A549 (cell line): ENCODE results near the gene ALS2. TPM values are rescaled to one million over a fixed set of nuclear protein-coding genes. Genes with fewer than 3 reads are reported as not detected.

Source experiments
- ATAC-seq, 2 experiments: fragments of 200-7000 bp in 1 of 2; fragments of >200 bp in 1 of 2; cut with Nextera tagmentation in 1 of 2; cut with Tn5 transposase in 1 of 2; 3 replicates each; pipeline versions ENCODE4 v1.8.0 to v1.9.1; 2018 to 2020; ENCODE audit warnings: mild to moderate bottlenecking in 1 of 2, moderate library complexity in 1 of 2
- CTCF ChIA-PET: fragments of 300-600 bp; sonication (Branson Sonifier 250); formaldehyde crosslinking; extraction: SDS; loops from one replicate; lab custom pipeline; 2021; ENCODE audit warnings: antibody characterized with exemption, inconsistent platforms; lab: Yijun Ruan, JAX
- POLR2A ChIA-PET: fragments of 350-600 bp; formaldehyde crosslinking; extraction: SDS; loops from one replicate; lab custom pipeline; 2021; ENCODE audit warnings: antibody characterized with exemption, inconsistent platforms; lab: Yijun Ruan, JAX
- DNase-seq, 2 experiments: peaks; one replicate each; pipeline versions ENCODE4 v3.0.0 to v3.0.0-alpha.2; 2011 to 2016; ENCODE audit warnings: low read depth in 1 of 2, low spot score in 1 of 2
- FAIRE-seq: peaks from 2 replicates; lab custom pipeline; 2011; peaks lifted over from hg19 to GRCh38; lab: Jason Lieb, UNC
- H3K27ac ChIP-seq, 2 experiments: fragments of >200 bp; sonication (Bioruptor Twin); formaldehyde crosslinking; 3 replicates each; pipeline ENCODE4 v1.5.1; 2016 to 2017
- H3K4me1 ChIP-seq: fragments of >200 bp; sonication (Bioruptor Twin); formaldehyde crosslinking; 3 replicates; pipeline ENCODE4 v1.6.1; 2016
- H3K4me2 ChIP-seq: fragments of >200 bp; sonication (Bioruptor Twin); formaldehyde crosslinking; 3 replicates; pipeline ENCODE4 v1.6.1; 2016
- H3K4me3 ChIP-seq: fragments of >200 bp; sonication (Bioruptor Twin); formaldehyde crosslinking; 3 replicates; pipeline ENCODE4 v1.5.1; 2016
- H3K9me3 ChIP-seq: fragments of >200 bp; sonication (Bioruptor Twin); formaldehyde crosslinking; 3 replicates; pipeline ENCODE4 v1.6.1; 2016
- CEBPB ChIP-seq, 2 experiments: fragments of >200 bp in 1 of 2; sonication (Bioruptor Twin) in 1 of 2; formaldehyde crosslinking in 1 of 2; IDR thresholded peaks; 2 replicates each; pipeline ENCODE4 v1.6.1; 2012 to 2016
- EHMT2 ChIP-seq: fragments of 200-600 bp; sonication (generic); IDR thresholded peaks from 2 replicates; pipeline ENCODE4 v1.6.1; 2016; ENCODE audit warnings: antibody characterized with exemption, low read depth, mild to moderate bottlenecking, moderate library complexity
- FOSL2 ChIP-seq, 2 experiments: fragments of 450-650 bp in 1 of 2; fragments of >200 bp in 1 of 2; sonication (Bioruptor Twin) in 1 of 2; formaldehyde crosslinking; IDR thresholded peaks; 2 replicates each; pipeline versions ENCODE4 v1.5.0 to v1.6.1; 2016 to 2020; ENCODE audit warnings: mild to moderate bottlenecking in 1 of 2, moderate library complexity in 1 of 2
- FOXS1 ChIP-seq: fragments of 250-450 bp; sonication (Bioruptor Pico); IDR thresholded peaks from 2 replicates; pipeline ENCODE4 v1.5.0; 2020; ENCODE audit warnings: mild to moderate bottlenecking, moderate library complexity
- HEYL ChIP-seq: fragments of 250-450 bp; sonication (Bioruptor Pico); IDR thresholded peaks from 2 replicates; pipeline ENCODE4 v1.8.0; 2021; ENCODE audit warnings: mild to moderate bottlenecking, moderate library complexity
- HMGXB4 ChIP-seq: fragments of 250-450 bp; sonication (Bioruptor Pico); IDR thresholded peaks from 2 replicates; pipeline ENCODE4 v1.5.0; 2021; ENCODE audit warnings: mild to moderate bottlenecking, moderate library complexity, borderline replicate concordance
- HOXB13 ChIP-seq: fragments of 250-450 bp; sonication (Bioruptor Pico); IDR thresholded peaks from 2 replicates; pipeline ENCODE4 v1.5.0; 2020; ENCODE audit warnings: low read depth, mild to moderate bottlenecking, moderate library complexity
- MAFK ChIP-seq: fragments of 450-650 bp; IDR thresholded peaks from 2 replicates; pipeline ENCODE4 v1.6.1; 2014; ENCODE audit not compliant: partially characterized antibody
- MAX ChIP-seq: IDR thresholded peaks from 2 replicates; pipeline ENCODE4 v1.6.1; 2012
- MAZ ChIP-seq: fragments of 150-350 bp; IDR thresholded peaks from 2 replicates; pipeline ENCODE4 v1.6.1; 2014; ENCODE audit warnings: antibody characterized with exemption, low read depth, low read length, borderline replicate concordance
- NR3C1 ChIP-seq: fragments of >200 bp; sonication (Bioruptor Twin); formaldehyde crosslinking; IDR thresholded peaks from 3 replicates; pipeline ENCODE4 v1.6.1; 2017
- POLR2A ChIP-seq: IDR thresholded peaks from 2 replicates; pipeline ENCODE4 v1.6.1; 2012; ENCODE audit warnings: mild to moderate bottlenecking, low read length
- POLR2AphosphoS2 ChIP-seq: conservative IDR thresholded peaks from 2 replicates; pipeline ENCODE4 v1.6.1; 2012; ENCODE audit warnings: low read length, improper control_type of control experiment, inconsistent platforms
- RNF2 ChIP-seq: fragments of 200-600 bp; sonication (generic); IDR thresholded peaks from 2 replicates; pipeline ENCODE4 v1.6.1; 2016; ENCODE audit warnings: low read depth, mild to moderate bottlenecking, antibody characterized with exemption, moderate library complexity, borderline replicate concordance
- TP53 ChIP-seq: fragments of 250-450 bp; sonication (Bioruptor Pico); IDR thresholded peaks from 2 replicates; pipeline ENCODE4 v1.5.0; 2021; ENCODE audit warnings: mild to moderate bottlenecking, moderate library complexity
- ZC3H11A ChIP-seq: fragments of 450-650 bp; IDR thresholded peaks from 2 replicates; pipeline ENCODE4 v1.6.1; 2014; ENCODE audit warnings: antibody characterized with exemption, mild to moderate bottlenecking
- ZFP36 ChIP-seq: fragments of 450-650 bp; IDR thresholded peaks from 2 replicates; pipeline ENCODE4 v1.6.1; 2014; ENCODE audit warnings: borderline replicate concordance; ENCODE audit not compliant: partially characterized antibody
- ZNF302 ChIP-seq: fragments of 250-450 bp; sonication (Bioruptor Pico); IDR thresholded peaks from 2 replicates; pipeline ENCODE4 v1.9.0; 2021; ENCODE audit warnings: inconsistent platforms, mild to moderate bottlenecking, moderate library complexity
- ZSCAN20 ChIP-seq: fragments of 250-450 bp; sonication (Bioruptor Pico); IDR thresholded peaks from 2 replicates; pipeline ENCODE4 v1.8.0; 2022; ENCODE audit warnings: mild to moderate bottlenecking, moderate library complexity
- WGBS: methylation state at CpG from one replicate; pipeline ENCODE4 v1.1.6; 2017; ENCODE audit errors: missing lambda C conversion rate; 5-methylcytosine and 5-hydroxymethylcytosine counted together
- polyA plus RNA-seq, 4 experiments: library from polyadenylated mRNA; depleted of rRNA in 3 of 4; stranded (reverse); fragments of >200 nt; fragmentation: RNase III in 1 of 4; extraction: RNeasy Plus Mini Kit Qiagen cat#74134 plus additional on column Dnase treatment in 1 of 4; gene quantifications; 2 replicates in 3 of 4; 3 replicates in 1 of 4; pipeline ENCODE4 v1.2.3, GENCODE V29; 2011 to 2017
- TF ChIP-seq, protein P1 (sequence below): IDR thresholded peaks from 2 replicates; pipeline ENCODE4 v1.6.1; 2012

Gene ALS2
- polyA plus RNA-seq, 2 of the 4 experiments (the other 2 are of a cell fraction) = 18.1 to 23.3 TPM

- H3K4me2 ChIP-seq = no peak overlapping the region
- POLR2A ChIA-PET = no interaction called here
- H3K4me3 ChIP-seq = no peak overlapping the region
- no peaks in the 10 kb centered on the region for H3K4me1 ChIP-seq
- FAIRE-seq (no peak), DNase-seq (no peak), ATAC-seq (no peak)
- CTCF ChIA-PET = no interaction called here
- no peak overlapping the region for H3K27ac ChIP-seq
- H3K9me3 ChIP-seq = no peaks in the 10 kb centered on the region
- WGBS = 66% methylated on average over 3 of the region's 3 CpGs
- no peak for TF ChIP-seq POLR2AphosphoS2
- no peak for TF ChIP-seq POLR2A
- TF ChIP-seq NR3C1 = no peak
Measured at GRCh38 chr2:201668402-201668910, 112.3 kb downstream of the ALS2 start.

GRCh38 chr2:201664334-201664733 lies 116.4 kb downstream of the ALS2 start:
- WGBS = 79% methylated on average over 8 of the region's 8 CpGs
- no peak overlapping the region for H3K4me3 ChIP-seq
- ChIA-PET POLR2A (no interaction called here), CTCF (interaction anchor here (0.7 to 1.2 kb wide), 4 partner anchors 9 to 493 kb away, joined by 3 read pairs; partner anchors contain the start of gene TMEM237)
- no peak overlapping the region for H3K27ac ChIP-seq
- TF ChIP-seq CEBPB (IDR thresholded peaks at IDR 0.05) (no peak), FOXS1 (no peak), HEYL (no peak), TP53 (CRISPR knock-in tag) (no peak)
- H3K9me3 ChIP-seq = no peaks in the 10 kb centered on the region
- DNase-seq = no peak
- no peak for ATAC-seq
- H3K4me1 ChIP-seq = no peaks in the 10 kb centered on the region
- FAIRE-seq = no peak
- no peak overlapping the region for H3K4me2 ChIP-seq

GRCh38 chr2:201661366-201661765 lies 119.4 kb downstream of the ALS2 start:
- DNase-seq (no peak), FAIRE-seq (no peak)
- CTCF ChIA-PET = interaction anchor here (0.8 kb wide), 1 partner anchor 356 kb away, joined by 3 read pairs; no protein-coding TSS in a partner anchor
- TF ChIP-seq ZSCAN20 (CRISPR knock-in tag) (no peak), MAZ (no peak), ZC3H11A (no peak), FOSL2 (IDR thresholded peaks at IDR 0.05) (no peak), FOSL2 (CRISPR knock-in tag; IDR thresholded peaks at IDR 0.05) (no peak), HOXB13 (CRISPR knock-in tag) (no peak), EHMT2 (no peak), ZNF302 (CRISPR knock-in tag) (no peak), MAX (no peak), ZFP36 (no peak), MAFK (no peak), RNF2 (no peak), HMGXB4 (no peak), TP53 (CRISPR knock-in tag) (no peak)
- TF ChIP-seq, protein P1, sequence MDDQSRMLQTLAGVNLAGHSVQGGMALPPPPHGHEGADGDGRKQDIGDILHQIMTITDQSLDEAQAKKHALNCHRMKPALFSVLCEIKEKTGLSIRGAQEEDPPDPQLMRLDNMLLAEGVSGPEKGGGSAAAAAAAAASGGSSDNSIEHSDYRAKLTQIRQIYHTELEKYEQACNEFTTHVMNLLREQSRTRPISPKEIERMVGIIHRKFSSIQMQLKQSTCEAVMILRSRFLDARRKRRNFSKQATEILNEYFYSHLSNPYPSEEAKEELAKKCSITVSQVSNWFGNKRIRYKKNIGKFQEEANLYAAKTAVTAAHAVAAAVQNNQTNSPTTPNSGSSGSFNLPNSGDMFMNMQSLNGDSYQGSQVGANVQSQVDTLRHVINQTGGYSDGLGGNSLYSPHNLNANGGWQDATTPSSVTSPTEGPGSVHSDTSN = no peak
- TF ChIP-seq, all 56 proteins: peak for 0
- Histone ChIP-seq H3K27ac (no peak overlapping the region), H3K9me3 (no peaks in the 10 kb centered on the region), H3K4me2 (no peak overlapping the region), H3K4me3 (no peak overlapping the region), H3K4me1 (no peaks in the 10 kb centered on the region)
- WGBS = 57% methylated on average over 5 of the region's 5 CpGs
- POLR2A ChIA-PET = no interaction called here
- ATAC-seq = no peak
